OCI-LY3 (cell line): ENCODE data around the gene TESMIN.

Experiments used
- H2AFZ ChIP-seq: fragments of 200-600, 300-600 bp; shearing (Covaris generic); 2 replicates; pipeline ENCODE4 v1.6.0; 2014; ENCODE audit warnings: antibody characterized with exemption, low read depth, low read length
- H3K27ac ChIP-seq: fragments of 200-600, 300-600 bp; sonication (generic); 2 replicates; pipeline ENCODE4 v1.5.1; 2014; ENCODE audit warnings: mild to moderate bottlenecking, low read length, moderate library complexity, mixed read lengths
- H3K27me3 ChIP-seq: fragments of 200-600, 300-600 bp; sonication (generic); 2 replicates; pipeline ENCODE4 v1.6.1; 2014; ENCODE audit warnings: low read depth, low read length, mixed read lengths
- H3K36me3 ChIP-seq: fragments of 200-600, 300-600 bp; sonication (generic); replicated peaks from 2 replicates; pipeline ENCODE3; 2014; ENCODE audit warnings: low read depth, low read length, mixed read lengths
- H3K4me1 ChIP-seq: fragments of 300-600, 200-600 bp; sonication (generic); 2 replicates; pipeline ENCODE4 v1.6.1; 2014; ENCODE audit warnings: low read length, mixed read lengths
- H3K4me2 ChIP-seq: fragments of 200-600, 300-600 bp; sonication (generic); 2 replicates; pipeline ENCODE4 v1.6.1; 2014; ENCODE audit warnings: low read length, mixed read lengths
- H3K4me3 ChIP-seq: fragments of 300-600, 200-600 bp; sonication (generic); 2 replicates; pipeline ENCODE4 v1.5.1; 2014; ENCODE audit warnings: antibody characterized with exemption, mild to moderate bottlenecking, low read length, moderate library complexity
- H3K79me2 ChIP-seq: fragments of 300-600, 200-600 bp; shearing (Covaris generic); 2 replicates; pipeline ENCODE4 v1.6.1; 2014; ENCODE audit warnings: mild to moderate bottlenecking, low read length, mixed read lengths
- H3K9ac ChIP-seq: fragments of 300-600, 200-600 bp; shearing (Covaris generic); 2 replicates; pipeline ENCODE4 v1.6.0; 2014; ENCODE audit warnings: mild to moderate bottlenecking, low read length, moderate library complexity
- H3K9me3 ChIP-seq: fragments of 200-600, 300-600 bp; shearing (Covaris generic); 2 replicates; pipeline ENCODE4 v1.6.1; 2014; ENCODE audit warnings: low read length, mixed read lengths; ENCODE audit not compliant: insufficient read depth
- H4K20me1 ChIP-seq: fragments of 200-600, 300-600 bp; sonication (generic); 2 replicates; pipeline ENCODE4 v1.6.1; 2016; ENCODE audit warnings: low read length, mixed read lengths; ENCODE audit not compliant: insufficient read depth
- EZH2phosphoT487 ChIP-seq: fragments of 200-600 bp; shearing (Covaris generic); IDR thresholded peaks from 2 replicates; pipeline ENCODE4 v1.6.1; 2018; ENCODE audit warnings: antibody characterized with exemption, mixed run types, low read depth
- TF ChIP-seq, protein P1 (sequence below): fragments of 200-600, 300-600 bp; sonication (generic); IDR thresholded peaks from 2 replicates; pipeline ENCODE4 v1.5.1; 2014; ENCODE audit warnings: antibody characterized with exemption, low read length, low read depth

TESMIN gene

GRCh38 chr11:68660066-68660810 lies 91.1 kb downstream of the TESMIN start:
- no peak overlapping the region for H3K9ac ChIP-seq
- peaks cover 6% of the 10 kb centered on the region for H3K27me3 ChIP-seq
- no peak overlapping the region for H3K4me3 ChIP-seq
- H3K9me3 ChIP-seq = no peaks in the 10 kb centered on the region
- TF ChIP-seq, protein P1, sequence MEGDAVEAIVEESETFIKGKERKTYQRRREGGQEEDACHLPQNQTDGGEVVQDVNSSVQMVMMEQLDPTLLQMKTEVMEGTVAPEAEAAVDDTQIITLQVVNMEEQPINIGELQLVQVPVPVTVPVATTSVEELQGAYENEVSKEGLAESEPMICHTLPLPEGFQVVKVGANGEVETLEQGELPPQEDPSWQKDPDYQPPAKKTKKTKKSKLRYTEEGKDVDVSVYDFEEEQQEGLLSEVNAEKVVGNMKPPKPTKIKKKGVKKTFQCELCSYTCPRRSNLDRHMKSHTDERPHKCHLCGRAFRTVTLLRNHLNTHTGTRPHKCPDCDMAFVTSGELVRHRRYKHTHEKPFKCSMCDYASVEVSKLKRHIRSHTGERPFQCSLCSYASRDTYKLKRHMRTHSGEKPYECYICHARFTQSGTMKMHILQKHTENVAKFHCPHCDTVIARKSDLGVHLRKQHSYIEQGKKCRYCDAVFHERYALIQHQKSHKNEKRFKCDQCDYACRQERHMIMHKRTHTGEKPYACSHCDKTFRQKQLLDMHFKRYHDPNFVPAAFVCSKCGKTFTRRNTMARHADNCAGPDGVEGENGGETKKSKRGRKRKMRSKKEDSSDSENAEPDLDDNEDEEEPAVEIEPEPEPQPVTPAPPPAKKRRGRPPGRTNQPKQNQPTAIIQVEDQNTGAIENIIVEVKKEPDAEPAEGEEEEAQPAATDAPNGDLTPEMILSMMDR = no peak
- TF ChIP-seq EZH2phosphoT487 = no peak
- H3K36me3 ChIP-seq = no peaks in the 10 kb centered on the region
- no peak overlapping the region for H2AFZ ChIP-seq
- H3K79me2 ChIP-seq = no peaks in the 10 kb centered on the region
- H4K20me1 ChIP-seq = no peaks in the 10 kb centered on the region
- H3K4me2 ChIP-seq = no peak overlapping the region
- no peaks in the 10 kb centered on the region for H3K4me1 ChIP-seq
- H3K27ac ChIP-seq = no peak overlapping the region

GRCh38 chr11:68659158-68659921 lies 92.0 kb downstream of the TESMIN start:
- H3K27ac ChIP-seq = no peak overlapping the region
- peaks cover 6% of the 10 kb centered on the region; the same call in 1 of the 2 replicates for H3K9me3 ChIP-seq
- no peaks in the 10 kb centered on the region for H3K36me3 ChIP-seq
- H3K4me2 ChIP-seq = no peak overlapping the region
- no peaks in the 10 kb centered on the region for H3K4me1 ChIP-seq
- no peak overlapping the region for H2AFZ ChIP-seq
- H3K9ac ChIP-seq = no peak overlapping the region
- H3K79me2 ChIP-seq = no peaks in the 10 kb centered on the region
- H3K4me3 ChIP-seq = no peak overlapping the region
- H4K20me1 ChIP-seq = no peaks in the 10 kb centered on the region
- H3K27me3 ChIP-seq = peaks cover 9% of the 10 kb centered on the region
- TF ChIP-seq EZH2phosphoT487 = no peak
- TF ChIP-seq, protein P1 = no peak

DNA sequence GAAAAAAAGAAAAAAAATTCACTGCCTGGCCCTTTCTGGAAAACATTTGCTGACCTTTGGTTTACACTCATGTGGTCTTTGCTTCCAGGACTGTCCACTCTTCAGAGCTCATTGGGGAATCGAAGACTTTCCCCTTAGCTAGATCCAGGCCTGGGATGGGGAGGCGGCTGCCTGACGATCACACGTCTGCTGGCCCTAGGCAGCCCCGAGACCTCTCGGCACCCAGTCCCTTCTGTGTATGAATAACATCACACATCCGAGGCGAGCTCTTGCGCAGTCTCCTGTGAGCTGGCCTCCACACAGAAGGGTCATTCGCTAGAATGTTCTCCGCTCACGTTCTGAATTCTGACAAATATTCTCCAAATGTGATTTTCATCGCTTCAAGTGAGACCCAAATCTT lies 92.7 kb downstream of the TESMIN start:
- peaks cover 6% of the 10 kb centered on the region; the same call in 1 of the 2 replicates for H3K9me3 ChIP-seq
- TF ChIP-seq EZH2phosphoT487 = no peak
- TF ChIP-seq, protein P1 = no peak
- no peaks in the 10 kb centered on the region for H3K79me2 ChIP-seq
- no peak overlapping the region for H3K4me2 ChIP-seq
- H3K4me1 ChIP-seq = no peaks in the 10 kb centered on the region
- H4K20me1 ChIP-seq = no peaks in the 10 kb centered on the region
- no peaks in the 10 kb centered on the region for H3K36me3 ChIP-seq
- no peak overlapping the region for H3K27ac ChIP-seq
- no peak overlapping the region for H3K9ac ChIP-seq
- no peak overlapping the region for H2AFZ ChIP-seq
- no peak overlapping the region for H3K4me3 ChIP-seq
- peaks cover 9% of the 10 kb centered on the region for H3K27me3 ChIP-seq

- Histone ChIP-seq H3K9ac (no peak overlapping the region), H3K4me3 (no peak overlapping the region), H3K9me3 (peaks cover 6% of the 10 kb centered on the region; the same call in 1 of the 2 replicates), H2AFZ (no peak overlapping the region), H3K27me3 (peaks cover 6% of the 10 kb centered on the region), H3K27ac (no peak overlapping the region), H4K20me1 (no peaks in the 10 kb centered on the region), H3K36me3 (no peaks in the 10 kb centered on the region), H3K79me2 (no peaks in the 10 kb centered on the region), H3K4me2 (no peak overlapping the region), H3K4me1 (peaks cover under 1% of the 10 kb centered on the region; the same call in 1 of the 2 replicates)
- TF ChIP-seq EZH2phosphoT487 = no peak
- TF ChIP-seq, protein P1 = no peak
Observed at GRCh38 chr11:68658097-68658496, 93.2 kb downstream of the TESMIN start.
